Stimulated activated CD4-positive, alpha-beta T cell treated with anti-CD3 and anti-CD28 coated beads, Interleukin-12 subunit alpha, Interleukin-12 subunit beta, amount 100 ng/mL, for 24 hours (primary cell): ENCODE data around the gene ARL8B.

Experiments
- DNase-seq, 2 experiments: peaks; one replicate each; pipeline ENCODE4 v3.0.0-alpha.2; 2020; ENCODE audit warnings: low read depth in 2 of 2

Gene ARL8B

GRCh38 chr3:5205165-5205941 lies 83.3 kb downstream of the ARL8B start:
- no peak for DNase-seq

GRCh38 chr3:5210926-5211325 lies 88.8 kb downstream of the ARL8B start:
- DNase-seq = no peak

DNA sequence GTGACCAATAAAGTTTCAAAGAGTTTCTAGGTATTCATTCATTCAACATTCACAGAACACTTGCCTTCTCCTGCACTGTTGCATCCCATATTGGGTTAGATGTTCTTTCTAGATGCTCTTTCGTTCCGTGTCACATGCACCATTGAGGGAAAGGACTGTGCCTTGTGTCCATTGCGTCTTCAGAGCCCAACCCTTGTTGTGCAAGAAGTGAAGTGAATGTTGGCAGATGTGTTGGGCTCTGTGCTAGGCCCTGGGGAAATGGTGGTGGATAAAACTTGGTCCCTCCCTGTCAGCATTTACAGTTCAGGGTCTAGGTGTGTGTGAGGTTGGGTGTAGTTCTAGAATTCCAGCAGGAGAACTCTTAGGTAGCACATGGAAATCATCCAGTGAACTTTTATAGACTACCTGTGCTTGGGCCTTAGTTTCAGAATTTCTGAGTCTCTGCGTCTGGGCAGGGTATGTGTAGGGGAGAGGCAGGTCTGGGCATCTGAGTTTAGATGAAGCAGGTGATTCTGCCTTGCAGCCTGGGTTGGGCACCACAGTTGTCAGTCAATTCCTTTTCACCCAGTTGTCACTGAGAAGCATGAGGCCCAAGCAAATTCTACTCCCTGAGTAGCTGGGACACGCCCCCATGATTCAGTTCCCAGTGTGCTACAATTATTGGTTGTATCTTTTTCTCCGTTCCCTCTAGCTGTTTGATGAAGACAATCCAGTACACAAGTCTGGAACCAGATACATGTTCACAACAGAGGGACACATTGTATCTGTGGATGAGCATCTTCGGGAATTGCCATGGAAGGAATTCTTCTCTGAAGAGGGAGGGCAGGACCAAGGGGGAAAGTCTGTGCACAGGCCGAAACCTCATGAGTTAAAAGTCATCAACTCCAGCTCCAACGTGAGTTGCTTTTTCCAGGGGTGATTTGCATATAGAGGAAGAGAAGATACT lies 90.8 kb downstream of the ARL8B start:
- no peak for DNase-seq

DNA sequence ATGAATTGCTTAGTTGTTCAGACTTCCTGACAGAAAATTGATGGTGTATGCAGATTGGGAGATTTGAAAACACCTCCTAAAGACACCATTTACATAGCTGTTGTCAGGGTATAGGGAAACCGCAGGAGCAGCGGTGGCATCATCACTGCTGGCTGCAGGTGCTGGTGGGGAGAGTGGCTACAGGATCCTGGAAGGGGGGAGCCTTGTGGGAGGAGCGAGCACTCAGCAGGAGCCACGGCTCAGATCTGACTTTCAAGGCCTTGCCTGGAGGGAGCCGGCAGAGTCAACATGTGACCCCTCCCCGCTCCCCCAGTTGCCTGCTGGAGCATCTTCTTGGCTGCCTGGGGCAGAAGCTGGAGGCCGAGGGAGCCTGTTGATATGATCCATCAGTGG lies 91.5 kb downstream of the ARL8B start:
- no peak for DNase-seq

DNA sequence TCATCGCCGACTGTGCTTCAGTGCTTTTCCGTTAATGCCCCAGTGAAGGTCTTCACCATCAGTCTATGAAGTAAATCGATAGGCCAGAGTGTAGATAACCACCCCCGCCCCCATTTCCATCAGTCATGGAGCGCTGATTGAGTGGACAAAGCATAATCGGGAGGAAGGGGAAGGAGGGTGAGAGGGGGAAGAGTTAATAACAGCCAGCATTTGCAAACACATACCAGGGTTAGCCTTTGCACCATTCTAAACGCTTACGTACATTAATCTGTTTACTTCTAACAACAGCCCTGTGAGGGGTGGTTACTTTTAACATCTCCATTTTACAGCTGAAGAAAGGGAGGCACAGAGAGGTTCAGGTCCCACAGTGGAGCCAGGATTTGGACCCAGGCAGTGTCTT lies 92.3 kb downstream of the ARL8B start:
- no peak for DNase-seq

- DNase-seq = no peak
Measured at GRCh38 chr3:5217824-5218595, 95.9 kb downstream of the ARL8B start.

DNA sequence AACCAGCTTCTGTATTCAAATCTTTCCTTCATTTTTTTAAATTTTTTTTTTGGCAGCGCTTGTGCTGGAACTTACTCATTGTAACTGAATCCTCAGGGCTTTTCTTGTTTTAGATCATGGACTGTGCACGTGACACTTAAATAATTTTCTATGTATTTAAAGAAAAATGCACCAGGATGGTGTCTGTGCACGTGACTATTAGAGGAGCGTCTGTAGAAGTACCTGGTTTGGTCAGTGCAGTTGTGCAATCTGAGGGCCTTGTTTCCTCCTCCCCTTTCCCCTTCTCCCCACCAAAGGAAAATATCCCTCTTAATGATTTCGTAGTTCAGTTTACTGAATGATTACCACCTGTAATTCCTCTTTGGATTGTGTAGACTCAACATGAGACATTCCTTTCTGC lies 96.7 kb downstream of the ARL8B start:
- no peak for DNase-seq

DNA sequence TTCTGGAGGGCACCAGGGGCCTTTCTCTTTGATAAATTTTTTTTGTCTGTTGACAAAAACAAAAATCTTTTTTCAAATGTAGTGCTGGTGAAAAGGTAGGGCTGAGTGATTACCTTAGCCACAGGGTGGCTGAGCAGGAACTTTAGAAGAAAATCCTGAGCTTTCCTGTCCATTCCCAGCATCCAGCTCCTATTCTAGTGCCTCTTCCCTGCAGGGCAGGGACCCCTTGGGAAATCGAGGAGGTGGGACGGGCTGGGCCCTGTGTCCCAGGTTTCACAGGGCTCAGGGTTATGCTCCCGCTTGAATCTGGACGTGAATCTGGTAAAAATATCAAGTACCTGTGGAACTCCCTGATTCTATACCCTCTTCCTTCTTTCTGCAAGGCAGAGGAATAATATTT lies 97.1 kb downstream of the ARL8B start:
- DNase-seq = no peak

DNA sequence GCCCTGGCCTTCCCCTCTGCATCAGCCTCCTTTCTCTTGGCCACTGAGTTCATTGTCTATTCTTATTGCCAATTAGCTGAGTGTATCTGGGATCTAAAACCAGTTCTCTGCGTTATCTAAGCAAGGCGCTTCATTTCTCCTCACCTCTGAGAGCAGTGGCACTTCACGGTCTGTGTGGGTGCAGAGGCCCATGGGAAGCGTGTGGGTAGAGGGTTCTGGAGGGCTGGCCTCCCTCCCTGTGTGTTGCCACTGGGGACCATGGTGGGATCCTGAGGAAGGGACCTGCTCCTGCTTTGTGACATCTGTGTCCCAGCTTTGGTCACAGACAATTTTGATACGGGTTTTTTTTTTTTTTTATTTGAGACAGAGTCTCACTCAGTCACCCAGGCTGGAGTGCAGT lies 98.1 kb downstream of the ARL8B start:
- DNase-seq = no peak

GRCh38 chr3:5220667-5221431 lies 98.8 kb downstream of the ARL8B start:
- DNase-seq = no peak

- DNase-seq = no peak
Measured at GRCh38 chr3:5221701-5222100, 99.6 kb downstream of the ARL8B start.

DNA sequence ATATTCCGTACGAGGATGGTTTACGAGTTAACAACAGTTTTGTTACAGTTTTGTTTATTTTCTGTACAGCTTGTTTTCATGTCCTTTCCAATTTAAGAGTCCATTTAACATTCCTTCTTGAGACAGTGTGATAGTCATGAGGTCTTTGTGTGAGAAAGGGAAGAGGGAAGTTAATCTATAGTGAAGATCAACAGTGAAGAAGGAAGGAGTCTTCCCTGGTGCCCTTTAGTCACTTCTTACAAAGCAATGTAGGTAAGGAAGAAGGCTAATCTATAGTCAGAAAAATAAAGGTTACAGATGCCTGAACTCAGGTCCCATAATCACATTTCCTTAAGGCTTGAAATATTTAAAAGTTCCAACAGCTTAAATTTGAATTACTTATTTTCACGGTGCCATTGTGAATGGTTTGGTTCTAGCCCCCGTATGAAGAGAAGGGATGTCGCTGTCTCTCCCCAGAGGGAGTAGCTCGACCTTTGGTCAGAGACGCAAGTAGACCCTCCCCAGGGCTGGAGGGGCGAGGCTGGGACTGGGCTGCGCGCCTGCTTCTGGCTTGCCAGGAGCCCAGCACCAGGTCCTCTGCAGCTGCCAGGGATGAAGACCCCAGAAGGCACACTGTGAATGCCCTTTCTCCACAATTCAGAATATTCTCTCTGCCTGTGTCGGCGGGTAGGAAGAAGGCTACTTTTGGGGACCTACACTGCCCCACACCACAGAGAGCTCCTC lies 100.4 kb downstream of the ARL8B start:
- no peak for DNase-seq

GRCh38 chr3:5226783-5227182 lies 104.7 kb downstream of the ARL8B start:
- DNase-seq = no peak

DNA sequence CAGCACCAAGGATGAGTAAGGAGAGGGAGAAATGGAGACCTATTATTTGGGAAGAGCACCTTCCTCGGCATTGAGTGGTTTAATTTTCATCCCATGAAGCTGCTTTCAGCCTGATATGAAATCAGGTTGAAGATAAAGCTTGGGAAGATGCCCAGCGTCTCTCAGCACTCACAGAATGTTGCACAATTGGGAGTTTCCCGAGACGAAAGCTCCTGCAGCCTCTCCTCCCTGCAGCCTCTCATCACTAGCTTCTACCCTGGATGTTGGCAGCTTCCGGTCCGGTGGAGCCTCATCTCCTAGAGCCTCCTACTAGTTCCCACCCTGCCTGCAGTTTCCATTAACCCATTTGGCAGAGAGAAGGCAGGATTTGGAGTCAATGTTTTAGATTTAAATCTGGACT lies 105.7 kb downstream of the ARL8B start:
- DNase-seq = no peak

DNA sequence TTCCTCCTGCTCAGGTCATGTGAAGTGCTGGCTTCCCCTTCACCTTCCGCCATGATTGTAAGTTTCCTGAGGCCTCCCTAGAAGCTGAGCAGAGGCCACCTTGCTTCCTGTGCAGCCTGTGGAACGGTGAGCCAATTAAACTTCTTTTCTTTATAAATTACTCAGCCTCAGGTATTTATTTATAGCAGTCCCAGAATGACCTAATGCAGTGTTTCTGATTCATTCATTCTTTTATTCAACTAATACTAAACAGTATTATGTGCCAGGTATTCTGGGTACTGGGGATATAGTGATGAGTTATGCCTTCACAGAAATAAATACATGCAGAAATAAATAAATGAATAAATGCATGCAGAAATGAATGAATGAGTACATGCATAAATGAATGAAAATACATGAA lies 107.3 kb downstream of the ARL8B start:
- DNase-seq = no peak
